Central memory CD8-positive, alpha-beta T cell (primary cell): Measurements from ENCODE around the gene THAP12.
A peak's percentile ranks its signal among the peaks of the same experiment; 100 is the strongest.
"Not testable (repeated sequence)": the region's sequence is repeated elsewhere in the genome, so short reads cannot be mapped to it uniquely, and the experiment has no call there.

Source experiments
- ATAC-seq: fragments of 150-1000 bp; cut with Tn5 transposase; replicated peaks from 2 replicates; pipeline ENCODE4 v1.10.0; 2022; ENCODE audit warnings: mild to moderate bottlenecking, moderate FRiP score, moderate number of reproducible peaks; ENCODE audit not compliant: poor library complexity, severe bottlenecking; ENCODE audit errors: extremely low read depth
- DNase-seq, 2 donors: peaks; one replicate each; pipeline ENCODE4 v3.0.0; 2021; ENCODE audit warnings: low spot score in 2 of 2
- H3K27ac Mint-ChIP-seq: one replicate; pipeline ENCODE4 v1.8.0; 2022; ENCODE audit warnings: low read depth, mild to moderate bottlenecking, moderate library complexity, mixed read lengths
- H3K27me3 Mint-ChIP-seq: one replicate; pipeline ENCODE4 v1.8.0; 2022; ENCODE audit warnings: mixed read lengths
- H3K36me3 Mint-ChIP-seq: one replicate; pipeline ENCODE4 v1.8.0; 2022; ENCODE audit warnings: mild to moderate bottlenecking, moderate library complexity, mixed read lengths; ENCODE audit not compliant: insufficient read depth
- H3K4me1 Mint-ChIP-seq: one replicate; pipeline ENCODE4 v1.8.0; 2022; ENCODE audit warnings: mixed read lengths
- H3K4me3 Mint-ChIP-seq: one replicate; pipeline ENCODE4 v1.8.0; 2022; ENCODE audit warnings: mild to moderate bottlenecking, moderate library complexity, mixed read lengths
- H3K9me3 Mint-ChIP-seq: one replicate; pipeline ENCODE4 v1.8.0; 2022; ENCODE audit warnings: mixed read lengths

THAP12 gene

GRCh38 chr11:76380977-76381719, at the start of gene THAP12, which contains the start of gene GVQW3:
Gene THAP12 (minus strand): TSS chr11:76381132. CDS start chr11:76380836, 296 bp downstream.
Gene GVQW3 (plus strand): TSS chr11:76381323. CDS start chr11:76381829, 506 bp downstream.
- Mint-ChIP-seq H3K9me3 (no peaks in the 10 kb centered on the region), H3K27me3 (no peaks in the 10 kb centered on the region), H3K4me3 (peak within 1 kb of the TSS; percentile 93), H3K4me1 (peaks cover 61% of the 10 kb centered on the region), H3K27ac (peak within 1 kb of the TSS; percentile 73), H3K36me3 (peaks cover 11% of the 10 kb centered on the region)
- peak; percentile 89 for ATAC-seq
- DNase-seq = peak; percentile 95 to 97

GRCh38 chr11:76426660-76427059, 45.7 kb upstream of the THAP12 start:
- Mint-ChIP-seq H3K9me3 (no peaks in the 10 kb centered on the region), H3K4me1 (peaks cover 10% of the 10 kb centered on the region), H3K27me3 (no peaks in the 10 kb centered on the region), H3K36me3 (no peaks in the 10 kb centered on the region), H3K4me3 (no peak overlapping the region), H3K27ac (no peak overlapping the region)
- no peak for DNase-seq
- ATAC-seq = no peak

DNA sequence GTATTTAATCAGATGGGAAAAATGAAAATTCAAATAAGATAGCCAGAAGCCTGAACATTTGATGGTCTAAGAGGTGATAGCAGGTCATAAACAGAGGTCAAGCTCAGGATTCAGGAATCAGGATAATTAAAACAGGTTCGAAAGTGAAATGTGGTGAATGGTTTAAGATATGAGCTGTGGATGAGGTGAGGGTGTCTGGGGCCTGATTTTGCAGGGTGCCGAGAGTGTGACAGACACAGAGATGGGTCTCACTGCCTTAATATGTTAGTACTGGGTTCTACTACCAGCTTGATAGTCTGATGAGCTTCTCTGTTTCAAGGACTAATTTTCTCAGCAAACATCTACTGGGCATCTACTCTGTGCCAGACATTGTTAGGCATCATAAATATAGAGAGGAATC, 44.0 kb upstream of the THAP12 start:
- H3K4me3 Mint-ChIP-seq = no peak overlapping the region
- peaks cover 10% of the 10 kb centered on the region for H3K4me1 Mint-ChIP-seq
- H3K36me3 Mint-ChIP-seq = no peaks in the 10 kb centered on the region
- no peaks in the 10 kb centered on the region for H3K9me3 Mint-ChIP-seq
- H3K27ac Mint-ChIP-seq = no peak overlapping the region
- ATAC-seq (no peak), DNase-seq (no peak)
- no peaks in the 10 kb centered on the region for H3K27me3 Mint-ChIP-seq

DNA sequence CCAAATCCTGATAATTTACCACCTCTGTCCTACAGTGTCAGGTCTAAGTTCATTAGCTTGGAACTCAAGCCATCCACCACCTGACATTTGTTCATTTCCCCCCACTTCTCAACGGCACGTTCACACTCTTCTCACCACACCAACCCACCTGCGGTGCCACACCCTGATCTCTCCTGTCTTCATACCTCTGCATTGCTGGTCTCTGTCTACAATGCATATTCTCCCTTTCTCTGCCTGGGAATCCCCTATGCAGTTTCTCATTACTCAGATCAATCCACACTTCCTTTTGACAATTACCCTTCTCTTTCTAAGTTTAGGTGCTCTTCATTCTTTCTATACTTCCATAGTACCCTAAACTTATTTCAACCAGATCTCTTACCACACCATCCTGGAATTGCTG, 43.4 kb upstream of the THAP12 start:
- no peak overlapping the region for H3K27ac Mint-ChIP-seq
- no peak overlapping the region for H3K4me3 Mint-ChIP-seq
- DNase-seq = no peak
- peaks cover 10% of the 10 kb centered on the region for H3K4me1 Mint-ChIP-seq
- H3K9me3 Mint-ChIP-seq = no peaks in the 10 kb centered on the region
- no peak for ATAC-seq
- H3K36me3 Mint-ChIP-seq = no peaks in the 10 kb centered on the region
- H3K27me3 Mint-ChIP-seq = no peaks in the 10 kb centered on the region

DNA sequence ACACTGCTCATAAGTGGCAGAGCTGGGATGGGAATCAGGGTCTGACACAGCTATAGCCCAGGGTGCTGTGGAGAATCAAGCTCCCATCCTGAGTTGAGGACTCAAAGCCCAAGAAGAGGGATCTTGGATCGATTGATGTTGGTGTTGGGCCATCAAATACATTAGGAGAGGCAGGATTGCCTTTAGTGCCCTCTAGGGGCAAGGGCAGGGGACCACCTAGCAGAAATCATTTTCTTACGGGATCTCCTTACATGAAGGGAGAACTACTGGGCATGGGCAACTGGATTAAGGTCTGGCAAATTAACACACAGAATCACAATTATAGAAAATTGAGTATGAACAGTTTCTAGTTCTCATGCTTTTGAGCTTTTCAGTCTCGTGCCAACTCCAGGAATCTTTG, 39.0 kb upstream of the THAP12 start:
- no peak overlapping the region for H3K27ac Mint-ChIP-seq
- H3K36me3 Mint-ChIP-seq = no peaks in the 10 kb centered on the region
- no peak overlapping the region for H3K4me3 Mint-ChIP-seq
- DNase-seq = no peak
- peaks cover 8% of the 10 kb centered on the region for H3K4me1 Mint-ChIP-seq
- H3K9me3 Mint-ChIP-seq = no peaks in the 10 kb centered on the region
- no peak for ATAC-seq
- H3K27me3 Mint-ChIP-seq = peaks cover 7% of the 10 kb centered on the region

- no peak for DNase-seq
- H3K36me3 Mint-ChIP-seq = no peaks in the 10 kb centered on the region
- no peak overlapping the region for H3K4me3 Mint-ChIP-seq
- peaks cover 7% of the 10 kb centered on the region for H3K27me3 Mint-ChIP-seq
- no peak for ATAC-seq
- no peaks in the 10 kb centered on the region for H3K9me3 Mint-ChIP-seq
- no peaks in the 10 kb centered on the region for H3K4me1 Mint-ChIP-seq
- no peak overlapping the region for H3K27ac Mint-ChIP-seq
Observed at GRCh38 chr11:76415073-76415472, 34.1 kb upstream of the THAP12 start.

DNA sequence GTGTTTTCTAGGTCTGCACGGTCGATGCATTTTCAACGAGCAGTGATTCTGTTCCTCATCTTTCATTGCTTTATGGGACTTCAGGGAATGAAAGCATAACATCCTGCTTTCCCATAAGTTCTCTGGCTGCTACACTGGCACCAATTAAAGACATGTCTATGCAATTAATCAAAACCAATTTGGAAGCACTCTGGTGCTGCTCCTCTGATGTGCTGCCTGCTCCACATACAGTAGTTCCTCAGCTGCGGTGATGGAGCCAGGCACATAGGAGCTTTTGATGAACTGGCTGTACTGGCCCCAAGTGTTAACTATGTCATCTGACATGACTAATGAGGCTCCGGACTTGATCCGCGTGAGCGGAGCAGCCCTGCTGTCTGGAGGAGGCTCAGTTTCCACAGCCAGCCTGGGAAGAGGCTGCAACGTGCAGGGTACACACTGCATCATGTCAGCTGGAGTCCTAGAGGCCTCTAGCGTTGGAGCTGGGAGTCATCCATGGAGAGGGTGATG, 30.0 kb upstream of the THAP12 start:
- no peak for ATAC-seq
- Mint-ChIP-seq H3K4me1 (no peaks in the 10 kb centered on the region), H3K9me3 (no peaks in the 10 kb centered on the region), H3K27ac (no peak overlapping the region), H3K4me3 (no peak overlapping the region), H3K36me3 (no peaks in the 10 kb centered on the region), H3K27me3 (no peaks in the 10 kb centered on the region)
- DNase-seq = no peak

- DNase-seq = no peak
- Mint-ChIP-seq H3K9me3 (no peaks in the 10 kb centered on the region), H3K4me1 (no peaks in the 10 kb centered on the region), H3K36me3 (no peaks in the 10 kb centered on the region), H3K27ac (no peak overlapping the region), H3K4me3 (no peak overlapping the region), H3K27me3 (no peaks in the 10 kb centered on the region)
- no peak for ATAC-seq
Observed at GRCh38 chr11:76408171-76408965, 27.4 kb upstream of the THAP12 start.

DNA sequence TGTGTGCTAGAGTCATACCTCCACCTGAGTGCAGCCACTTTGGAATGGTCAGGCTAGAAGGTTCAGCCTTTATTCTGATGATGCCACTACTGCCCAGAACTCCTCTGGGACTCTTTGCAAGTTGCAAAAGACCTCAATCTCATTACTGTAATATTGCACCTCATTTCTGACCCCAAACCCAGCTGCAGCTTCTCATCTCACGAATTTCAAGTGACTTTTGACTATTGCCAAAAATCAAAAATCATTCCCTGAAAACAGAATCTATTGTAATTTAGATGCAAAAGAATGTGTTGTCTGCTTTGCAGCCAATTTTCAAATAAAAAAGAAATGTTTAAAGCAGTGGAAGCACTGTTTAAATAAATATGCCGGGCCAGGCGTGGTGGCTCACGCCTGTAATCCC, 25.4 kb upstream of the THAP12 start:
- no peak overlapping the region for H3K27ac Mint-ChIP-seq
- H3K4me3 Mint-ChIP-seq = no peak overlapping the region
- H3K9me3 Mint-ChIP-seq = no peaks in the 10 kb centered on the region
- no peaks in the 10 kb centered on the region for H3K27me3 Mint-ChIP-seq
- ATAC-seq (no peak), DNase-seq (no peak)
- H3K36me3 Mint-ChIP-seq = no peaks in the 10 kb centered on the region
- no peaks in the 10 kb centered on the region for H3K4me1 Mint-ChIP-seq

DNA sequence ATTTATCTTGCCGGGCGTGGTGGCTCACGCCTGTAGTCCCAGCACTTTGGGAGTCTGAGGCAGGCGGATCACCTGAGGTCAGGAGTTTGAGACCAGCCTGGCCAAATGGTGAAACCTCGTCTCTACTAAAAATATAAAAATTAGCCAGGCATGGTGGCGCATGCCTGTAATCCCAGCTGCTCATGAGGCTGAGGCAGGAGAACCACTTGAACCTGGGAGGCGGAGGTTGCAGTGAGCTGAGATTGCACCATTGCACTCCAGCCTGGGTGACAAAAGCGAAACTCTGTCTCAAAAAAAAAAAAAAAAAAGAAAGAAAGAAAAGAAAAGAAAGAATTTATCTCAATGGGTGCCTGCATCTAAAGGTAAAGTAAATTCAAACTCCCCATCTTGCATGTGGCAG, 20.6 kb upstream of the THAP12 start:
- H3K27ac Mint-ChIP-seq, H3K4me3 Mint-ChIP-seq, DNase-seq, H3K27me3 Mint-ChIP-seq, H3K36me3 Mint-ChIP-seq, H3K4me1 Mint-ChIP-seq, ATAC-seq, H3K9me3 Mint-ChIP-seq: not testable (repeated sequence)

GRCh38 chr11:76400967-76401366, 20.0 kb upstream of the THAP12 start:
- ATAC-seq = no peak
- H3K27ac Mint-ChIP-seq = peak overlapping the region; percentile 83
- H3K4me1 Mint-ChIP-seq = no peaks in the 10 kb centered on the region
- no peaks in the 10 kb centered on the region for H3K9me3 Mint-ChIP-seq
- no peaks in the 10 kb centered on the region for H3K27me3 Mint-ChIP-seq
- H3K36me3 Mint-ChIP-seq = no peaks in the 10 kb centered on the region
- DNase-seq = no peak
- no peak overlapping the region for H3K4me3 Mint-ChIP-seq

- ATAC-seq (no peak), DNase-seq (no peak)
- H3K27me3 Mint-ChIP-seq = no peaks in the 10 kb centered on the region
- H3K4me3 Mint-ChIP-seq = no peak overlapping the region
- H3K36me3 Mint-ChIP-seq = no peaks in the 10 kb centered on the region
- no peak overlapping the region for H3K27ac Mint-ChIP-seq
- no peaks in the 10 kb centered on the region for H3K9me3 Mint-ChIP-seq
- H3K4me1 Mint-ChIP-seq = no peaks in the 10 kb centered on the region
Observed at GRCh38 chr11:76397383-76397782, 16.5 kb upstream of the THAP12 start.

DNA sequence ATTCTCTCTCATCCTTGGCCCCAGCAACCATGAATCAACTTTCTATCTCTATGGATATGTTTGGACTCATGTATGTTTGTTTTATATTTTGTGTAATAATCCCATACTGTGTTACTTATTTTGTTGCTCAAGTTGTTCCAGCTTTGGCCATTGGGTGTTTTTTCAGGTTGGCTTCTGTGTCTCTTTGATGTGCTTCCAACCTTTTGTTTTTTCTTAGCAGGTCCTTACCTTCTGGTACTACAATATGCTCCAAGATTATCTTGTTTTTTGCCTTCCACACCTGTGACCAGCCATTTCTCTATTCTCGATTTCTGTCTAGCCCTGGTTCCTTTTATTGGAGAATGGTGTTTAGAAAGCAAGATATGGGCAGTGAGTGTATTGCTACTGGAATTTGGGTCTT, 14.4 kb upstream of the THAP12 start:
- no peak overlapping the region for H3K27ac Mint-ChIP-seq
- H3K4me1 Mint-ChIP-seq = no peaks in the 10 kb centered on the region
- H3K9me3 Mint-ChIP-seq = no peaks in the 10 kb centered on the region
- DNase-seq = no peak
- no peak overlapping the region for H3K4me3 Mint-ChIP-seq
- no peaks in the 10 kb centered on the region for H3K36me3 Mint-ChIP-seq
- no peaks in the 10 kb centered on the region for H3K27me3 Mint-ChIP-seq
- ATAC-seq = no peak
